Measurements from ENCODE around the gene CAMSAP2.

DNA sequence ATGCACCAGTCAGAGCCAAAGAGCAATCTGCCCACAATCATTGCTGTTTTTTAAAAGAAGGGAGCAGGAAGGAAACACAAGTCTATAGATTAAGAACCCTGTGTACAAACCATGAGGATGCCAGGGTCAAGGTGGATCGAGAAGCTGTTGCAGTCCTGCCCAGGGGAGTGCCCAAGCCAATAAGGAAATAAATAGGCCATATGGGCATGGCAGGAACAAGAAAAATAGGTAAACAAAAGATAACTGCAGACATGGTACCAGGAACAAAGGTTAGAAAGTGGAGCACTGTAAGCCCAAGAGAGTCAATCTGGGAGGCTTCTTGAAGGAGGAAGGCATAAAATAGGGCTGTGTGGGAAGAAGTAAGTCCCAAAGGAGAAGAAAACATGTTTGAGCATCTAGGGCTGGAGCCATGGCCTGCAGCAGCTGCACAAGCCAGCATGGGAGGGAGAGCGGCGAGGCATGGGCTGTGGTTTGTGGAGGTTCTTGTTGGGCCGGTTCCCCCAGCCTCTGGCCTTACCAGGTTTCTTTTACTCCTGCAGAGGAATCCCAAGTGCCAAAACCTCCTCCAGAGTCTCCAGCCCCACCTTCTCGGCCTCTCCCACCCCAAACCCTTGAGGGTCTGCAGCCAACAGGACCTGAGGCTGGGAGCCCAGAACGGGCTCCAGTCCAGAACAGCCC is 169.6 kb downstream of the CAMSAP2 start:
- TF ChIP-seq GATA2 (IDR thresholded peaks at IDR 0.05; ENCODE audit: low read depth, low read length), result no peak
- no peak for TF ChIP-seq GATA3 (IDR thresholded peaks at IDR 0.05; ENCODE audit: low read depth, low read length)
